ENCODE results near the gene APCDD1L.
"Not testable (repeated sequence)": the region's sequence is repeated elsewhere in the genome, so short reads cannot be mapped to it uniquely, and the experiment has no call there.

Gene APCDD1L

GRCh38 chr20:58545565-58546415, 30.6 kb upstream of the APCDD1L start:
- DNase-seq (ENCODE audit: low read depth) = no peak

GRCh38 chr20:58544891-58545290, 29.7 kb upstream of the APCDD1L start:
- no peak for DNase-seq (ENCODE audit: low read depth)

GRCh38 chr20:58544286-58544685, 29.1 kb upstream of the APCDD1L start:
- no peak for DNase-seq (ENCODE audit: low read depth)

- no peak for DNase-seq (ENCODE audit: low read depth)
Measured at GRCh38 chr20:58543274-58543673, 28.1 kb upstream of the APCDD1L start.

GRCh38 chr20:58542411-58543095, 27.4 kb upstream of the APCDD1L start:
- no peak for DNase-seq (ENCODE audit: low read depth)

DNA sequence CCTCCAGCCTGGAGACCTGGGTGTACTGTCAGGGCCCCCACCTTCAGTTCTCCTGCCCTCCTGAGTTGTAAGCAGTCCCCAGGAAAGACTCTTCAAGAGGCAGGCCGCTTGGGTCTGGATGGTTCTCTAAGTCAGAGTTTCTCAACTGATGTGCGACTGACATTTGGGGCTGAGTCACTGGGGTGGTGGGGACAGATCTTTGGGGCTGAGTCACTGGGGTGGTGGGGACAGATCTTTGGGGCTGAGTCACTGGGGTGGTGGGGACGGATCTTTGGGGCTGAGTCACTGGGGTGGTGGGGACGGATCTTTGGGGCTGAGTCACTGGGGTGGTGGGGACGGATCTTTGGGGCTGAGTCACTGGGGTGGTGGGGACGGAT, 26.8 kb upstream of the APCDD1L start:
- DNase-seq (ENCODE audit: low read depth) = not testable (repeated sequence)

- DNase-seq (ENCODE audit: low read depth) = no peak
Measured at GRCh38 chr20:58538752-58539151, 23.6 kb upstream of the APCDD1L start.

- DNase-seq (ENCODE audit: low read depth) = no peak
Measured at GRCh38 chr20:58537831-58538230, 22.6 kb upstream of the APCDD1L start.

- no peak for DNase-seq (ENCODE audit: low read depth)
Measured at GRCh38 chr20:58536289-58536688, 21.1 kb upstream of the APCDD1L start.

DNA sequence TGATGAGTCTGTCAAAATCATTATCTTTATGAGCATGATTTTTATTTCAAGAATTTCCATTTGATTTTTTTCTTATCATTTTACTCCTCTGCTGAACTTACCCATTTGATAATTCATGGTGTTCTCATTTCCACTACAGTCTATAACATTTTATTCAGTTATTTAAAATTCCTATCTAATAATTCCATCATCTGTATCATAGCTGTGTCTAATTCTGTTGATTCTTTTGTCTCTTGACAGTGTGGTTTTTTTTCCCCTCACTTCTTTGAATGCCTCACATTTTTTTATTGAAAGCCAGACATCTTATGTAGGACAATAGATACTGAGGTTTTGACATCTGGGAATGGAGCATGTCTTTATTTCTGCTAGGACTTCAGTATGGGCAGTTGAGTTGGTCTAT, 16.5 kb upstream of the APCDD1L start:
- DNase-seq (ENCODE audit: low read depth) = no peak

DNA sequence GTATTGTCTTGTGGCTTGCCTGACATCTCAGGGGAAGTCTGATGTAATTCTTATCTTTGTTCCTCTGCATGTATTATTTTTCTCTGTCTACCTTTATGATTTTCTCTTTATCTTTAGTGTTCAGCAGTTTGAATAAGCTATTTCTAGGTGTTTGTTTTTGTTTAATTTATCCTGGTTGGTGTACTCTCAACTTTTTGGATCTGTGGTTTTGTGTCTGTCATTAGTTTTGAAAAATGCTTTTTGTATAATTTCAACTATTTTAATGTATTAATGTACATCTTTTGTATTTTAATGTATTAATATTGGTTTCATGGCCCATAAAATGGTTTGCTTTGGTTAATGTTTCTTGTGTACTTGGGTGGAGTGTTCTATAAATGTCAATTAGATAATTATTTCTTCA, 15.9 kb upstream of the APCDD1L start:
- DNase-seq (ENCODE audit: low read depth) = no peak

DNA sequence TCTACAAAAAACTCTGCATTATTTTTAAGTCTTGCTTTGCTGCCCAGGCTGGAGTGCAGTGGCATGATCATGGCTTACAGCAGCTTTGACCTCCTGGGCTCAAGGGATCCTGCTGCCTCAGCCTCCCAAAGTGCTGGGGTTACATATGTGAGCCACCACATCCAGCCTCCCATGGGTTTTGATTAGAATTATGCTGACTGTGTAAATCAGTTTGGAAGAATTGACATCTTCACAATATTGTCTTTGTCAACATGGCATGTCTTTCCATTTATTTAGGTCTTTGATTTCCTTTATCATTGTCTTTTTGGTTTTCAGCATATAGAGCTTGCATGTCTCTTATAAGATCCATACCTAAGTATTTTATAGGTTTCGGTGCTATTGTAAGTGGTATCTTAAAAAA, 13.2 kb upstream of the APCDD1L start:
- no peak for DNase-seq (ENCODE audit: low read depth)

DNA sequence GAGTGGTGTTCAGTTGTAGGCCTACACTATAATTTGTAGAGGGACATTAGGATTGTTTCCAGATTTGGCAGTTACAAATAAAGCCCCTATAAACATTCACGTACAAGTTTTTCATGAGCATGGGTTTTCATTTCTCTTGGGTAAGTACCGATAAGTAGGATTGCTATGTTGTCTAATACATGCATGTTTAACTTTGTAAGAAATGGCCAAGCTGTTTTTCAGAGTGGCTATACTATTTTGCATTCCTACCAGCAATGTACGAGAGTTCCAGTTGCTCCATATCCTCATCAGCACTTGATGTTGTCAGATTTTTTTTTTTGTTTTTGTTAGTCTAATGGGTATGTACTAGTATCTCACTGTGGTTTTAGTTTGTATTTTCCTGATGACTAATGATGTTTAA, 11.2 kb upstream of the APCDD1L start:
- no peak for DNase-seq (ENCODE audit: low read depth)

GRCh38 chr20:58524814-58525213, 9.6 kb upstream of the APCDD1L start:
- no peak for DNase-seq (ENCODE audit: low read depth)

- DNase-seq (ENCODE audit: low read depth) = no peak
Measured at GRCh38 chr20:58523971-58524315, 8.7 kb upstream of the APCDD1L start.

DNA sequence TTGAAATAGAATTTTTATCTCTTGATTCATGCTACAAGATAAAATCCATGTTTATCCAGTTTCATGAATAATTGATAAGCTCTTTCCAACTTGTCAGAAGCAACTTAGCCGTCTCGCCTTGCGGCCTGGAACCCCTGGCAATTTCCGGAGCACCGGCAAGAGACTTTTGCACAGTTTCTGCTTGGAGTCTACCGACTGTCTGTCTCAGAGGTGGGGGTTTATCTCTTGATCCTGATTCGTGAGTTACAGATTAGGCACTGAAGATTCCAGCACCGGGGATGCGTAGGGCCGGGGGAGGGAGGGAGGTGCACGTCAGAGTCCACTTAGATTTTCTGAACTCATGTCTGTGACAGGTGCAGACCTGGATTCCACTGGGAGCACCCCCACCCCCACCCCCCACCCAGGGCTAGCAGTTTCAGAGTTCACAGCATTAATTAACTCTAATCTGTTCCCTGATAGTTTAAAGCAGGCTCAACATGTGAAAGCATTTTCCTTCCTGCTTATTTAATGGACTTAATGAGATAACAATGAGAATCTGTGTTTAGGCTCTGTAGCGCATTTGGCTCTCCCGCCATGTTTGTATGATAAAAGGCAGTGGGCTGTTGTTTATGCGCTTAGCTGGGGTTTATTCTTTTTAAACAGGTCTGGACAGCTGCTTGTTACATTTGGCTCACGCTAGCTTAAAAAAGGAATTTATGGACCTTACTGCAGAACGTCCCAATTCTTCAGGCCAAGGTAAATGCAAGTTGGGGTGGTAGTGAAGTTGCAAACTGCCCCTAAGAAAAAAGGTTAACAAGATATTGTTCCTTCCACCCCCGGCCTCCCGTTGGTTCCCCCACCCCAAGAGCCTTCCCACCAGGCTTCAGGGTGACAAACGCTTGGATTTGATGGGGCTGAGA, 8.1 kb upstream of the APCDD1L start:
- no peak for DNase-seq (ENCODE audit: low read depth)

- DNase-seq (ENCODE audit: low read depth) = no peak
Measured at GRCh38 chr20:58522666-58523065, 7.5 kb upstream of the APCDD1L start.

DNA sequence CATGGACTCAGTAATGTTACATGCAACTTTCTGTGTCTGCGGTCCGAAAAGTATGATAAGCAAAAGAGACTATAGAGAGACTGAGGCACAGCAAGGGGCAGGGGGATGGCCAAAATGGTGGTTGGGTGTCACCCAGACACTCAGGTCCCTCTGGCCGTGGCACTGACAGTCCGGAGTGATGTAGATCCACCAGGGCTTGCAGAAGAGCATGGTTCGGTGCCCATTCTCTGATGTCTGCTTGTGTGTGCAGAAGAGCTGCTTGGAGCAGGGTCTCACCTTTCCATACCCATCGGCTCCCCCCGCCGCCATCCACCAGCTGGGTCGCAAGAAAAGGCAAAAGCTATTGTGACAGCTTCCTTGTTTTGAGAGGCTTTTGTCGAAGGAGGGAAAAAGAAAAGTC, 6.6 kb upstream of the APCDD1L start:
- no peak for DNase-seq (ENCODE audit: low read depth)

GRCh38 chr20:58519940-58520712, 4.9 kb upstream of the APCDD1L start:
- no peak for DNase-seq (ENCODE audit: low read depth)

DNA sequence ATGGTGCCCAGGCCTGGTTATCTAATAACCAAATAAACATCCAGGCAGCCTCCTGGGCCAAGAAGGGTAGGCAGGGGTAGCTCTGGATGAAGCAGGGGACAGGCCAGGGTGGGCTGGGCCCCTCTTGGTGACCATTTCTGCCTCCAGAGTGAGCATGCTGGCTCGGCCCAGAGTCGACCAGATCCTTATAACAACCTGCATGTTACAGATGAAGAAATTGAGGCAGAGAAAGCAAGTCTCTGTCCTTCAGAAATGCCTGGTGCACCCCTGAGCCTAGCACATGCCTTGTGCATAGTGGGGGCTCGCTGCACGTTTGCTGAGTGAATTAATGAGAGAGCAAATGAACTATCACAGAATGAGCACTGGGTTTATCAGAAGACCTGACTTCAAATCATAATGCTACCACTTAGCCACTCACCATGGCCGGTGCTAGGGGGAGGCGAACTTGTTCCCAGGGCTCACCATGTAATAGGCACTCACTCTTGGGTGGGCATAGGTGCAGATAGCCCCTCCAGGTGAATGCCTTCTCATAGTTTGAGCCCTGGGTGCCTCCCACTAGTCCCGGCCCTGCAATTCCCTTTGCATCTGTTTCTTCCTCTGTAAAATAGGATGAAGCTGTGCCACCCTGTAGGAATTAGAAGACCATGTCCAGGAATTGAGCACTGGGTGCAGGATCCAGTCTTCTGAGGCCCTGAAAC, 3.8 kb upstream of the APCDD1L start:
- no peak for DNase-seq (ENCODE audit: low read depth)

- no peak for DNase-seq (ENCODE audit: low read depth)
Measured at GRCh38 chr20:58518387-58518786, 3.2 kb upstream of the APCDD1L start.

Data from fibroblast of the conjunctiva (primary cell).